Endothelial cell of umbilical vein (primary cell): ENCODE measurements around the gene AHI1. TPM values are rescaled to one million over a fixed set of nuclear protein-coding genes. Genes with fewer than 3 reads are reported as not detected.

ENCODE experiments used
- BruUV-seq: library from RNA; stranded (reverse); fragments of 400-500 nt; replicated peaks from 2 replicates; lab custom pipeline; 2021; lab: Mats Ljungman, UMichigan
- CTCF ChIA-PET: fragments of 300-600, 350-600 bp; sonication (Branson Sonifier 250); formaldehyde crosslinking; loops from one replicate; lab custom pipeline; 2021; ENCODE audit warnings: antibody characterized with exemption, inconsistent platforms; lab: Charles Lee
- POLR2A ChIA-PET: fragments of 300-600, 350-600 bp; sonication (Branson Sonifier 250); formaldehyde crosslinking; loops from one replicate; lab custom pipeline; 2021; ENCODE audit warnings: antibody characterized with exemption, inconsistent platforms; lab: Charles Lee
- DNase-seq: peaks from one replicate; pipeline ENCODE4 v3.0.0-alpha.2; 2011; ENCODE audit warnings: low read depth, low spot score
- FAIRE-seq: peaks from 2 replicates; lab custom pipeline; 2011; peaks lifted over from hg19 to GRCh38; lab: Jason Lieb, UNC
- H2AFZ ChIP-seq: 2 replicates; pipeline ENCODE4 v1.6.0; 2012; ENCODE audit warnings: low read depth, low read length, control low read depth, inconsistent platforms
- H3K27ac ChIP-seq: 2 replicates; pipeline ENCODE4 v1.5.1; 2011; ENCODE audit warnings: low read depth, mild to moderate bottlenecking, control low read depth, low read length, moderate library complexity; ENCODE audit not compliant: insufficient read depth
- H3K27me3 ChIP-seq, 2 experiments: 2 replicates each; pipeline versions ENCODE4 v1.6.0 to v1.6.1; 2011; ENCODE audit warnings: low read length in 2 of 2, mixed read lengths in 1 of 2; ENCODE audit not compliant: control insufficient read depth in 2 of 2, insufficient read depth in 2 of 2
- H3K36me3 ChIP-seq, 2 experiments: 2 replicates in 1 of 2; 3 replicates in 1 of 2; pipeline ENCODE4 v1.5.1; 2011; ENCODE audit warnings: low read length in 2 of 2, mild to moderate bottlenecking in 1 of 2, moderate library complexity in 1 of 2; ENCODE audit not compliant: control insufficient read depth in 2 of 2, insufficient read depth in 2 of 2; ENCODE audit errors: extremely low read depth in 1 of 2
- H3K4me1 ChIP-seq: 3 replicates; pipeline ENCODE4 v1.5.1; 2011; ENCODE audit warnings: mild to moderate bottlenecking, low read length; ENCODE audit not compliant: control insufficient read depth, insufficient read depth; ENCODE audit errors: extremely low read depth
- H3K4me2 ChIP-seq: 2 replicates; pipeline ENCODE4 v1.6.1; 2011; ENCODE audit warnings: low read length, control low read depth, mixed read lengths; ENCODE audit not compliant: insufficient read depth
- H3K4me3 ChIP-seq, 3 experiments: fragments of 200-600 bp in 1 of 3; sonication (generic), shearing (Covaris generic) in 1 of 3; replicated peaks in 1 of 3; 2 replicates each; pipeline ENCODE4 v1.5.1; 2011 to 2016; ENCODE audit warnings: control low read depth in 3 of 3, low read length in 3 of 3, mild to moderate bottlenecking in 2 of 3, inconsistent platforms in 1 of 3, low read depth in 1 of 3, moderate library complexity in 1 of 3; ENCODE audit not compliant: insufficient read depth in 1 of 3
- H3K79me2 ChIP-seq: 2 replicates; pipeline ENCODE4 v1.6.0; 2012; ENCODE audit warnings: low read length, inconsistent platforms; ENCODE audit not compliant: control insufficient read depth, insufficient read depth
- H3K9ac ChIP-seq: replicated peaks from 2 replicates; pipeline ENCODE3; 2011; ENCODE audit warnings: low read length, control low read depth; ENCODE audit not compliant: insufficient read depth; ENCODE audit errors: extremely low read depth
- H3K9me1 ChIP-seq: replicated peaks from 3 replicates; pipeline ENCODE4 v1.6.0; 2011; ENCODE audit warnings: mild to moderate bottlenecking, low read length; ENCODE audit not compliant: control insufficient read depth, insufficient read depth; ENCODE audit errors: extremely low read depth
- H3K9me3 ChIP-seq: replicated peaks from 2 replicates; pipeline ENCODE4 v1.5.1; 2012; ENCODE audit warnings: low read length, inconsistent platforms; ENCODE audit not compliant: control insufficient read depth, insufficient read depth
- H4K20me1 ChIP-seq: replicated peaks from 2 replicates; pipeline ENCODE3; 2011; ENCODE audit warnings: mild to moderate bottlenecking, low read length; ENCODE audit not compliant: control insufficient read depth, insufficient read depth; ENCODE audit errors: extremely low read depth
- EZH2 ChIP-seq: IDR thresholded peaks from 2 replicates; pipeline ENCODE4 v1.6.1; 2012; ENCODE audit warnings: borderline replicate concordance, low read depth, mild to moderate bottlenecking, moderate library complexity, low read length, inconsistent platforms; ENCODE audit not compliant: severe bottlenecking
- GATA2 ChIP-seq: IDR thresholded peaks from 2 replicates; pipeline ENCODE4 v1.7.0; 2011; ENCODE audit warnings: low read depth, mild to moderate bottlenecking, moderate library complexity, mixed read lengths, low read length; ENCODE audit not compliant: insufficient read length, insufficient read depth
- JUN ChIP-seq: IDR thresholded peaks from 2 replicates; pipeline ENCODE4 v1.6.1; 2011; ENCODE audit warnings: borderline replicate concordance, low read depth; ENCODE audit not compliant: insufficient read length, insufficient read depth
- POLR2AphosphoS5 ChIP-seq: IDR thresholded peaks from 2 replicates; pipeline ENCODE4 v1.6.1; 2012; ENCODE audit warnings: low read depth, mild to moderate bottlenecking, control low read depth, low read length, moderate library complexity; ENCODE audit not compliant: insufficient read depth
- dilution Hi-C: fragments of 300-500 bp; cut with MboI; formaldehyde crosslinking; loops from one replicate; pipeline ENCODE4 v1.15.0; 2019; ENCODE audit warnings: low sequenced_read_pairs; ENCODE audit not compliant: extremely low pct_ligation_motif_present
- intact Hi-C: fragments of 100-400 bp; cut with micrococcal nuclease; formaldehyde crosslinking; loops from one replicate; pipeline ENCODE4 v1.10.0; 2022
- polyA plus RNA-seq, 4 experiments: library from polyadenylated mRNA; depleted of rRNA in 3 of 4; stranded (reverse) in 3 of 4; unstranded in 1 of 4; fragments of >200 nt; gene quantifications; 2 replicates each; pipeline versions ENCODE4 v1.2.1 to v1.2.3, GENCODE V29; 2011 to 2012; ENCODE audit warnings: missing spikeins in 1 of 4
- total RNA-seq: library from RNA; stranded (reverse); gene quantifications from 2 replicates; pipeline ENCODE4 v1.2.3, GENCODE V29; 2021
- TF ChIP-seq, protein P1 (sequence below): IDR thresholded peaks from 2 replicates; pipeline ENCODE4 v1.6.1; 2011; ENCODE audit not compliant: insufficient read depth, insufficient read length
- TF ChIP-seq, protein P2 (sequence below), 2 donors: IDR thresholded peaks; 1 replicate in 1 of 2; 2 replicates in 1 of 2; pipeline ENCODE4 v1.5.1; 2011; ENCODE audit warnings: low read length in 2 of 2, mild to moderate bottlenecking in 2 of 2, moderate library complexity in 2 of 2, control low read depth in 1 of 2, inconsistent platforms in 1 of 2, low read depth in 1 of 2; ENCODE audit not compliant: insufficient read depth in 1 of 2; ENCODE audit errors: extremely low read depth in 1 of 2

The AHI1 gene
- total and polyA plus RNA-seq, 2 donors (not counting 3 experiments of a cell fraction or from before 2014, with no cell fraction given) = 5.1 to 20.7 TPM

DNA sequence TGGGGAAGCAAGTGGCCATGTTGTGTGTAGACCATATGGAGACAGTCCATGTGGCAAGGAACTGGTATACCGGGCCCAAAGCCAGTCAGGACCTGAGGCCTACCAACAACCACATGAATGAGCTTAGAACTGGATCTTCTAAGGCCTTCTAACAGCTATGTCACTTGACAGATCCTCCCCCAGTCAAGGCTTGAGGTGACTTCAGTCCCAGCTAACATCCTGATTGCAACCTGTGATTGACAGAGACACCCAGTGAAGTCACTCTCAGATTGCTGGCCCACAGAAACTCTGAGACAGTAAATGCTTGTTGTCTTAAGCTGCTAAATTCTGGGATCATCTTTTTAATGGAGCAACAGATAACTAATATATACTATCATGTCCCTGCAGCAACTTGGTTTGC is 32.9 kb downstream of the AHI1 start:
- H3K27me3 ChIP-seq = no peaks in the 10 kb centered on the region
- H3K4me1 ChIP-seq = no peaks in the 10 kb centered on the region
- DNase-seq = no peak
- CTCF ChIA-PET = interaction anchor here (1.2 to 1.4 kb wide), 2 partner anchors 11 to 762 kb away, joined by 3 read pairs; no protein-coding TSS in a partner anchor
- BruUV-seq = no TSS peak
- FAIRE-seq = no peak
- H4K20me1 ChIP-seq = no peaks in the 10 kb centered on the region
- H3K27ac ChIP-seq = no peak overlapping the region
- POLR2A ChIA-PET = no interaction called here
- peaks cover 0 to 7% of the 10 kb centered on the region in 2 experiments for H3K36me3 ChIP-seq
- dilution Hi-C loops = no loop called here
- no peaks in the 10 kb centered on the region for H3K9me1 ChIP-seq
- no peaks in the 10 kb centered on the region for H3K79me2 ChIP-seq
- intact Hi-C loops = no loop called here
- no peak overlapping the region for H2AFZ ChIP-seq
- H3K4me3 ChIP-seq = no peak overlapping the region
- TF ChIP-seq JUN (no peak), POLR2AphosphoS5 (no peak), GATA2 (no peak), EZH2 (no peak)
- TF ChIP-seq, protein P1, sequence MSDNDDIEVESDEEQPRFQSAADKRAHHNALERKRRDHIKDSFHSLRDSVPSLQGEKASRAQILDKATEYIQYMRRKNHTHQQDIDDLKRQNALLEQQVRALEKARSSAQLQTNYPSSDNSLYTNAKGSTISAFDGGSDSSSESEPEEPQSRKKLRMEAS = no peak
- TF ChIP-seq, protein P2, sequence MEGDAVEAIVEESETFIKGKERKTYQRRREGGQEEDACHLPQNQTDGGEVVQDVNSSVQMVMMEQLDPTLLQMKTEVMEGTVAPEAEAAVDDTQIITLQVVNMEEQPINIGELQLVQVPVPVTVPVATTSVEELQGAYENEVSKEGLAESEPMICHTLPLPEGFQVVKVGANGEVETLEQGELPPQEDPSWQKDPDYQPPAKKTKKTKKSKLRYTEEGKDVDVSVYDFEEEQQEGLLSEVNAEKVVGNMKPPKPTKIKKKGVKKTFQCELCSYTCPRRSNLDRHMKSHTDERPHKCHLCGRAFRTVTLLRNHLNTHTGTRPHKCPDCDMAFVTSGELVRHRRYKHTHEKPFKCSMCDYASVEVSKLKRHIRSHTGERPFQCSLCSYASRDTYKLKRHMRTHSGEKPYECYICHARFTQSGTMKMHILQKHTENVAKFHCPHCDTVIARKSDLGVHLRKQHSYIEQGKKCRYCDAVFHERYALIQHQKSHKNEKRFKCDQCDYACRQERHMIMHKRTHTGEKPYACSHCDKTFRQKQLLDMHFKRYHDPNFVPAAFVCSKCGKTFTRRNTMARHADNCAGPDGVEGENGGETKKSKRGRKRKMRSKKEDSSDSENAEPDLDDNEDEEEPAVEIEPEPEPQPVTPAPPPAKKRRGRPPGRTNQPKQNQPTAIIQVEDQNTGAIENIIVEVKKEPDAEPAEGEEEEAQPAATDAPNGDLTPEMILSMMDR (IDR thresholded peaks at IDR 0.05; ENCODE audit: extremely low read depth in 1 of 2, insufficient read depth in 1 of 2, low read depth in 1 of 2, low read length in 2 of 2) = no peak
- H3K9ac ChIP-seq = no peak overlapping the region
- no peaks in the 10 kb centered on the region for H3K9me3 ChIP-seq
- H3K4me2 ChIP-seq = no peak overlapping the region
